ENCODE results near the gene SERTAD1.

GRCh38 chr19:40407714-40408597 is 17.8 kb downstream of the SERTAD1 start:
- TF ChIP-seq, protein P1, sequence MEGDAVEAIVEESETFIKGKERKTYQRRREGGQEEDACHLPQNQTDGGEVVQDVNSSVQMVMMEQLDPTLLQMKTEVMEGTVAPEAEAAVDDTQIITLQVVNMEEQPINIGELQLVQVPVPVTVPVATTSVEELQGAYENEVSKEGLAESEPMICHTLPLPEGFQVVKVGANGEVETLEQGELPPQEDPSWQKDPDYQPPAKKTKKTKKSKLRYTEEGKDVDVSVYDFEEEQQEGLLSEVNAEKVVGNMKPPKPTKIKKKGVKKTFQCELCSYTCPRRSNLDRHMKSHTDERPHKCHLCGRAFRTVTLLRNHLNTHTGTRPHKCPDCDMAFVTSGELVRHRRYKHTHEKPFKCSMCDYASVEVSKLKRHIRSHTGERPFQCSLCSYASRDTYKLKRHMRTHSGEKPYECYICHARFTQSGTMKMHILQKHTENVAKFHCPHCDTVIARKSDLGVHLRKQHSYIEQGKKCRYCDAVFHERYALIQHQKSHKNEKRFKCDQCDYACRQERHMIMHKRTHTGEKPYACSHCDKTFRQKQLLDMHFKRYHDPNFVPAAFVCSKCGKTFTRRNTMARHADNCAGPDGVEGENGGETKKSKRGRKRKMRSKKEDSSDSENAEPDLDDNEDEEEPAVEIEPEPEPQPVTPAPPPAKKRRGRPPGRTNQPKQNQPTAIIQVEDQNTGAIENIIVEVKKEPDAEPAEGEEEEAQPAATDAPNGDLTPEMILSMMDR (IDR thresholded peaks at IDR 0.05; ENCODE audit: low read length), result no peak
- TF ChIP-seq EZH2phosphoT487 (IDR thresholded peaks at IDR 0.05; ENCODE audit: low read length) (no peak), EZH2 (optimal IDR thresholded peaks at IDR 0.05; ENCODE audit: low read depth, low read length) (no peak)

Measured in MM.1S (cell line).